ENCODE data around the gene GARIN5B. TPM values are rescaled to one million over a fixed set of nuclear protein-coding genes. Genes with fewer than 3 reads are reported as not detected.

GARIN5B gene
- total and polyA plus RNA-seq, 2 experiments from 2014 or later, result not detected

DNA sequence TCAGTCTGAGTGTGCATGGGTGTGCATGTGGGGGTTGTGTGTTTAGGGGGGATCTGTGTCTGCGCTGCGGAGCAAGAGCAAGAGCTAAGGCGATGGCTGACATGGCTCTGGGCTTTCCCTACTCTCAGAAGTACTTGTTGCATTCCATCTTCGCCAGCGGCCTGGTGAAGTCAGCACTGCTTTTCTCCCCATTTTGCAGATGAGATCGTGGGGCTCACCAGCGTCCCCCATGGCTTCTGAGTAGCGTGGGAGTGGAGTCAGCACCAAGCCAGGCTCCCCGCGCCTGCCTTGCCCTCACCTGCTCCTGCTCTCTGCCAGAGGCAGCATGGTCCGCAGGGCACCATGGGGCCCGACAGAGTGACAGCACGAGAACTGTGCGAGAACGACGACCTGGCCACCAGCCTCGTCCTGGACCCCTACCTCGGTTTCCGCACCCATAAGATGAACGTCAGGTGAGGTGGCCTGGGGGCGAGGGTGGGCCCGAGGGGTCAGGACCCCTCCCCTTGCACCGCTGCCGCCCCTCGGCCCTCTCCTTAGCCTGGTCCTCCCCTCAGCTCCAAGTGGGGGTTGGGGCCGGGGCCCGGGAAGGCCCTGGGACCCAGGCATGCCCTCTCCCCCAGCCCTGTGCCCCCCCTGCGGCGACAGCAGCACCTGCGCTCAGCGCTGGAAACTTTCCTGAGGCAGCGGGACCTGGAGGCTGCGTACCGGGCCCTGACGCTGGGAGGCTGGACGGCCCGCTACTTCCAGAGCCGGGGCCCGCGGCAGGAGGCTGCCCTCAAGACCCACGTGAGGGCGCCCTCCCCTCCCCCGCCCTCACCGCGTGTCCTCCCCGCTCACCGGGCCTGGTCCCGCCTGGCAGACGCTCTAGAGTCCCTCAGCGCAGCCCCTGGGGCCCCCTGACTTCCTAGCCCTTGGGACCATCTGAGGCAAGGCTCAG is 21.2 kb downstream of the GARIN5B start:
- H3K9me2 ChIP-seq (ENCODE audit: insufficient read depth), result no peaks in the 10 kb centered on the region
- Mint-ChIP-seq H3K27me3 (ENCODE audit: insufficient read depth, low read depth, poor library complexity) (peaks cover 21% of the 10 kb centered on the region), H3K4me1 (peaks cover 22% of the 10 kb centered on the region), H3K9me3 (no peaks in the 10 kb centered on the region; the same call in 2 of the 3 replicates), H3K36me3 (ENCODE audit: low read depth) (peaks cover 35% of the 10 kb centered on the region), H3K4me3 (peak overlapping the region; percentile 64), H3K27ac (no peak overlapping the region; the same call in 1 of the 2 replicates)
- TF ChIP-seq NANOG (IDR thresholded peaks at IDR 0.05; ENCODE audit: borderline replicate concordance), result no peak
- TF ChIP-seq, protein P1, sequence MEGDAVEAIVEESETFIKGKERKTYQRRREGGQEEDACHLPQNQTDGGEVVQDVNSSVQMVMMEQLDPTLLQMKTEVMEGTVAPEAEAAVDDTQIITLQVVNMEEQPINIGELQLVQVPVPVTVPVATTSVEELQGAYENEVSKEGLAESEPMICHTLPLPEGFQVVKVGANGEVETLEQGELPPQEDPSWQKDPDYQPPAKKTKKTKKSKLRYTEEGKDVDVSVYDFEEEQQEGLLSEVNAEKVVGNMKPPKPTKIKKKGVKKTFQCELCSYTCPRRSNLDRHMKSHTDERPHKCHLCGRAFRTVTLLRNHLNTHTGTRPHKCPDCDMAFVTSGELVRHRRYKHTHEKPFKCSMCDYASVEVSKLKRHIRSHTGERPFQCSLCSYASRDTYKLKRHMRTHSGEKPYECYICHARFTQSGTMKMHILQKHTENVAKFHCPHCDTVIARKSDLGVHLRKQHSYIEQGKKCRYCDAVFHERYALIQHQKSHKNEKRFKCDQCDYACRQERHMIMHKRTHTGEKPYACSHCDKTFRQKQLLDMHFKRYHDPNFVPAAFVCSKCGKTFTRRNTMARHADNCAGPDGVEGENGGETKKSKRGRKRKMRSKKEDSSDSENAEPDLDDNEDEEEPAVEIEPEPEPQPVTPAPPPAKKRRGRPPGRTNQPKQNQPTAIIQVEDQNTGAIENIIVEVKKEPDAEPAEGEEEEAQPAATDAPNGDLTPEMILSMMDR (conservative IDR thresholded peaks at IDR 0.05; ENCODE audit: low read depth in 2 of 2), result peak in 1 of 2 experiments; percentile 17; a peak in 1 of 4 replicates
- H3K36me3 ChIP-seq (ENCODE audit: insufficient read depth), result no peaks in the 10 kb centered on the region; the same call in 1 of the 2 replicates
- H4K20me1 ChIP-seq (replicated peaks; ENCODE audit: insufficient read depth), result 0 out of 2 replicates have a peak, but pooled peaks cover 3% of the 10 kb centered on the region
- H3K4me2 ChIP-seq, result peak overlapping the region; percentile 96
- DNase-seq (ENCODE audit: low spot score) (peak; percentile 46), ATAC-seq (no peak)
- no peaks in the 10 kb centered on the region for H3K27me3 ChIP-seq (ENCODE audit: insufficient read depth)
- peaks cover 12% of the 10 kb centered on the region; the same call in 1 of the 2 replicates for H3K4me1 ChIP-seq (ENCODE audit: insufficient read depth)
- no peak overlapping the region for H2AFZ ChIP-seq
- H3K4me3 ChIP-seq, result peak overlapping the region; percentile 84
- no peaks in the 10 kb centered on the region for H3K79me2 ChIP-seq (replicated peaks; ENCODE audit: insufficient read depth)
- no peak overlapping the region for H3K27ac ChIP-seq (ENCODE audit: low read depth)
- H3F3A ChIP-seq (replicated peaks; ENCODE audit: low read depth), result no peaks in the 10 kb centered on the region; the same call in 1 of the 2 replicates

DNA sequence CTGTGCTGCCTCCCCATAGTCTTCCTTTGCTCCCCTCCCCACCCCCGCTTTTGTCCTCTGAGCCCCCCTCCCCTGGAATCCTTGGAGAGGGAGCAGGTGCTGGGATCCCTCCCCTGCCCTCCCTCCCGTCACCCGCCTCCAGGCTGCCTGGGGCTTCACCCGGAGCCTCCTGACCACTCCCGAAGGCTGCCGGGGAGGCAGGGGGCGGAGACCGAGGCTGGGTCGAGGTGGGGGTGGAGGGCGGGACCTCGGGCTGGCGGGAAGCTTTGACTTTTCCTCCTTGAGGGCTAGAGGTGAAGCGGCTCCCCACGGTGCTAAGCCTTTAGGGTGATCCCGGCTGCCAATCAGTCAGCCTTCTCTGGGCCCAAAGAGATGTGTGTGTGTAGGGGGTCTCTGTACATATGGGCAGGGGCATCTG is 21.9 kb downstream of the GARIN5B start:
- Histone ChIP-seq H3K27ac (ENCODE audit: low read depth) (no peak overlapping the region), H3K36me3 (ENCODE audit: insufficient read depth) (no peaks in the 10 kb centered on the region; the same call in 1 of the 2 replicates), H3K27me3 (ENCODE audit: insufficient read depth) (no peaks in the 10 kb centered on the region), H3K4me3 (peak overlapping the region; percentile 84), H4K20me1 (replicated peaks; ENCODE audit: insufficient read depth) (0 out of 2 replicates have a peak, but pooled peaks cover 3% of the 10 kb centered on the region), H3K4me2 (peak overlapping the region; percentile 96), H3F3A (replicated peaks; ENCODE audit: low read depth) (no peaks in the 10 kb centered on the region; the same call in 1 of the 2 replicates), H2AFZ (no peak overlapping the region), H3K9me2 (ENCODE audit: insufficient read depth) (no peaks in the 10 kb centered on the region), H3K79me2 (replicated peaks; ENCODE audit: insufficient read depth) (no peaks in the 10 kb centered on the region), H3K4me1 (ENCODE audit: insufficient read depth) (peaks cover 12% of the 10 kb centered on the region; the same call in 1 of the 2 replicates)
- TF ChIP-seq, protein P2, sequence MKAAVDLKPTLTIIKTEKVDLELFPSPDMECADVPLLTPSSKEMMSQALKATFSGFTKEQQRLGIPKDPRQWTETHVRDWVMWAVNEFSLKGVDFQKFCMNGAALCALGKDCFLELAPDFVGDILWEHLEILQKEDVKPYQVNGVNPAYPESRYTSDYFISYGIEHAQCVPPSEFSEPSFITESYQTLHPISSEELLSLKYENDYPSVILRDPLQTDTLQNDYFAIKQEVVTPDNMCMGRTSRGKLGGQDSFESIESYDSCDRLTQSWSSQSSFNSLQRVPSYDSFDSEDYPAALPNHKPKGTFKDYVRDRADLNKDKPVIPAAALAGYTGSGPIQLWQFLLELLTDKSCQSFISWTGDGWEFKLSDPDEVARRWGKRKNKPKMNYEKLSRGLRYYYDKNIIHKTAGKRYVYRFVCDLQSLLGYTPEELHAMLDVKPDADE (IDR thresholded peaks at IDR 0.05), result no peak
- peak; percentile 41; the same call in 1 of the 2 replicates for TF ChIP-seq POLR2AphosphoS5 (IDR thresholded peaks at IDR 0.05; ENCODE audit: low read depth)
- Mint-ChIP-seq H3K36me3 (ENCODE audit: low read depth) (peaks cover 35% of the 10 kb centered on the region), H3K4me1 (peaks cover 22% of the 10 kb centered on the region), H3K27me3 (ENCODE audit: insufficient read depth, low read depth, poor library complexity) (peaks cover 21% of the 10 kb centered on the region), H3K4me3 (peak overlapping the region; percentile 90), H3K9me3 (peaks cover under 1% of the 10 kb centered on the region; the same call in 1 of the 3 replicates), H3K27ac (peak overlapping the region; percentile 56)
- ATAC-seq, result peak; percentile 21
- peak; percentile 92 for DNase-seq (ENCODE audit: low spot score)
